Fibroblast of lung (primary cell): ENCODE results near the gene CCDC50. TPM values are rescaled to one million over a fixed set of nuclear protein-coding genes. Genes with fewer than 3 reads are reported as not detected.

Source experiments
- DNase-seq, 2 donors: peaks; one replicate each; pipeline versions ENCODE4 v3.0.0 to v3.0.0-alpha.2; 2010; ENCODE audit warnings: low read depth in 2 of 2
- H2AFZ ChIP-seq: 2 replicates; pipeline ENCODE4 v1.5.1; 2012; ENCODE audit warnings: low read length, control low read depth, inconsistent platforms
- H3K27ac ChIP-seq: 2 replicates; pipeline ENCODE4 v1.5.1; 2011; ENCODE audit warnings: low read length, control low read depth; ENCODE audit not compliant: insufficient read depth
- H3K27me3 ChIP-seq: 2 replicates; pipeline ENCODE4 v1.5.1; 2011; ENCODE audit warnings: mild to moderate bottlenecking, low read length; ENCODE audit not compliant: control insufficient read depth, insufficient read depth
- H3K36me3 ChIP-seq: 2 replicates; pipeline ENCODE4 v1.5.1; 2011; ENCODE audit warnings: low read length; ENCODE audit not compliant: control insufficient read depth, insufficient read depth
- H3K4me1 ChIP-seq: 2 replicates; pipeline ENCODE4 v1.5.1; 2011; ENCODE audit warnings: low read length; ENCODE audit not compliant: control insufficient read depth, insufficient read depth; ENCODE audit errors: extremely low read depth
- H3K4me2 ChIP-seq: 2 replicates; pipeline ENCODE4 v1.5.1; 2011; ENCODE audit warnings: low read length, control low read depth; ENCODE audit not compliant: insufficient read depth; ENCODE audit errors: extremely low read depth
- H3K4me3 ChIP-seq, 4 experiments: fragments of 200-600 bp in 1 of 4; sonication (generic) in 1 of 4; replicated peaks in 1 of 4; 2 replicates each; pipeline ENCODE4 v1.5.1; 2011 to 2016; ENCODE audit warnings: low read length in 4 of 4, low read depth in 3 of 4, mild to moderate bottlenecking in 3 of 4, control low read depth in 2 of 4, inconsistent platforms in 1 of 4, mixed read lengths in 1 of 4; ENCODE audit not compliant: insufficient read depth in 1 of 4; ENCODE audit errors: control extremely low read depth in 1 of 4
- H3K79me2 ChIP-seq: 2 replicates; pipeline ENCODE4 v1.5.1; 2012; ENCODE audit warnings: mild to moderate bottlenecking, low read length, inconsistent platforms; ENCODE audit not compliant: control insufficient read depth, insufficient read depth
- H3K9ac ChIP-seq: 2 replicates; pipeline ENCODE4 v1.5.1; 2011; ENCODE audit warnings: mild to moderate bottlenecking, low read length, control low read depth; ENCODE audit not compliant: insufficient read depth
- H3K9me3 ChIP-seq: 2 replicates; pipeline ENCODE4 v1.5.1; 2012; ENCODE audit warnings: low read depth, low read length; ENCODE audit not compliant: control insufficient read depth, insufficient read depth
- H4K20me1 ChIP-seq: 2 replicates; pipeline ENCODE4 v1.5.1; 2011; ENCODE audit warnings: low read length; ENCODE audit not compliant: control insufficient read depth, insufficient read depth; ENCODE audit errors: extremely low read depth
- CTCF ChIP-seq, 2 donors: IDR thresholded peaks in 1 of 2; conservative IDR thresholded peaks in 1 of 2; 1 replicate in 1 of 2; 2 replicates in 1 of 2; pipeline ENCODE4 v1.5.1; 2011 to 2012; ENCODE audit warnings: low read length in 2 of 2, control low read depth in 1 of 2, inconsistent platforms in 1 of 2, low read depth in 1 of 2, mild to moderate bottlenecking in 1 of 2
- EZH2 ChIP-seq: IDR thresholded peaks from 2 replicates; pipeline ENCODE4 v1.5.1; 2012; ENCODE audit warnings: low read length, control low read depth, mild to moderate bottlenecking; ENCODE audit errors: missing control alignments
- polyA plus RNA-seq, 2 donors: library from polyadenylated mRNA; depleted of rRNA in 1 of 2; stranded (reverse) in 1 of 2; unstranded in 1 of 2; fragments of >200 nt; gene quantifications; 2 replicates each; pipeline ENCODE4 v1.2.1, GENCODE V29; 2011 to 2012; ENCODE audit warnings: missing spikeins in 1 of 2
- total RNA-seq: library from RNA; depleted of rRNA; stranded (reverse); fragments of >200 nt; gene quantifications from 2 replicates; pipeline ENCODE4 v1.2.1, GENCODE V29; 2014

The CCDC50 gene
- total and polyA plus RNA-seq, 2 donors (not counting 1 experiment from before 2014, with no cell fraction given), result 109 to 114 TPM

DNA sequence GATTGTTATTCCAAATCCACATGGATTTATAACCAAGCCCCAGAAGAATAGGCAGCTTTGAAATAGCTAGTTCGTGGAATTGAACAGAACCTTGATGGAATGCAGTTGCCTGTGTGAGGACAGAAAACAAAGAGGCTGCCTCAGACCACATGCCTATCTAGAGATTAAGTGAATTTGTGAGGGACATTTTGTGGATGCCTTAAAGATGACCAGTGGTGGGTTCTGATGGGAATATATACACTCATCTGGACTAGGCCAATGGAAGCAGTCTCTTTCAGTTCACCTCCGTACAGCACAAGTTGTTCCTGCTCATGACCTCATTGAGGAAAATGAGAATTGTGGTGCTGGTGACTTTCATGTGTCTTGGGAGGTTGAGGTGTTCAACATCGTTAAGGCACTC is 68.6 kb downstream of the CCDC50 start:
- Histone ChIP-seq H3K4me2 (no peak overlapping the region), H4K20me1 (no peaks in the 10 kb centered on the region), H3K36me3 (peaks cover 1% of the 10 kb centered on the region), H3K79me2 (no peaks in the 10 kb centered on the region), H2AFZ (no peak overlapping the region), H3K27me3 (no peaks in the 10 kb centered on the region), H3K9me3 (no peaks in the 10 kb centered on the region), H3K9ac (no peak overlapping the region), H3K4me1 (no peaks in the 10 kb centered on the region), H3K27ac (no peak overlapping the region), H3K4me3 (no peak overlapping the region)
- peak in 1 of 2 donors; percentile 49 for DNase-seq
- TF ChIP-seq EZH2 (no peak), CTCF (conservative IDR thresholded peaks at IDR 0.05 in 1 of 2, IDR thresholded peaks at IDR 0.05 in 1 of 2; ENCODE audit: low read depth in 1 of 2, low read length in 2 of 2) (no peak)

DNA sequence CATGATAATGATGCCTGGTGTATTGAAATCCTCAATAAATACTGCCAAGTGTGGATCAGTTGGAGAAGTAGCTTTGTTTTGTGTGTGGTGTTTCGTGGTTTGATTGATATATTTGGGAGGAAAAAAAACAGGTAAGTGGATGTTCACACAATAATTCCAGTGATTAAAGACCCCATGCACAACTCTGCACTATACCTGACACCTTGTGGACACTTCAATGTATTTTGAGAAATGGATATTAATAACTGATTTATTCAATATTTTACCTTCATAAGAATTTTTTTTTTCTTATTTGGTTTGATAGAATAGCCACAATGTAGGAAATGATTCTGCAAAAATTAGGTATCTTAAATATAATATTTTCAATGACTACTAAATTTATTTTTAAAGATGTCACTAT is 69.4 kb downstream of the CCDC50 start:
- Histone ChIP-seq H3K9me3 (no peaks in the 10 kb centered on the region), H3K4me1 (no peaks in the 10 kb centered on the region), H3K27ac (no peak overlapping the region), H3K27me3 (no peaks in the 10 kb centered on the region), H3K9ac (no peak overlapping the region), H2AFZ (no peak overlapping the region), H3K36me3 (peaks cover 1% of the 10 kb centered on the region), H3K79me2 (no peaks in the 10 kb centered on the region), H3K4me2 (no peak overlapping the region), H4K20me1 (no peaks in the 10 kb centered on the region), H3K4me3 (no peak overlapping the region)
- TF ChIP-seq CTCF (conservative IDR thresholded peaks at IDR 0.05 in 1 of 2, IDR thresholded peaks at IDR 0.05 in 1 of 2; ENCODE audit: low read depth in 1 of 2, low read length in 2 of 2), result no peak
- TF ChIP-seq EZH2, result no peak
- no peak for DNase-seq

DNA sequence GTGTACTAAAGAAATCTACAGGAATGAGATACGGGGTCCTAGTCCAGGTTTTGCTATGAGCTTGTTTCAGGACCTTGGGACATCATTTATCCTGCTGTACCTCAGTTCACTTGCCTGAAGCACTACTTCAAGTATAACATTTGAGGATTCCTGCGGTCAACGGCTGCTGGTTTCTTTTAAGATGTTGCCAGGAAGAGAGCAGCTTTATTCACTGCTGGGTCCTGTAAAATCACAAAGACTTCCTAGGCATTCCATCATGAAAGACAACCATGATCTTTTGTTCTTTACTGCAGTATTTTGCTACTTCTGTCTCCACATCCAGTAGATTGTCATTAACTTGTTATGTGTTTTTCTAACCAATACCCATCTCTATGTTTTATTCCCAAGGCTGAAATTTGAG is 70.7 kb downstream of the CCDC50 start:
- no peaks in the 10 kb centered on the region for H3K9me3 ChIP-seq
- H3K4me3 ChIP-seq, result no peak overlapping the region

More for the DNA sequence above, 70.7 kb downstream of the CCDC50 start:
- Histone ChIP-seq H3K4me2 (no peak overlapping the region), H3K27ac (no peak overlapping the region), H3K36me3 (no peaks in the 10 kb centered on the region), H3K79me2 (no peaks in the 10 kb centered on the region), H3K27me3 (no peaks in the 10 kb centered on the region), H3K9ac (no peak overlapping the region), H4K20me1 (no peaks in the 10 kb centered on the region), H2AFZ (no peak overlapping the region), H3K4me1 (no peaks in the 10 kb centered on the region)
- TF ChIP-seq EZH2 (no peak), CTCF (conservative IDR thresholded peaks at IDR 0.05 in 1 of 2, IDR thresholded peaks at IDR 0.05 in 1 of 2; ENCODE audit: low read depth in 1 of 2, low read length in 2 of 2) (no peak)
- DNase-seq, result peak in 1 of 2 donors; percentile 36
